SK-N-SH (cell line): ENCODE measurements around the gene AK5. TPM values are rescaled to one million over a fixed set of nuclear protein-coding genes. Genes with fewer than 3 reads are reported as not detected.
"Not testable (repeated sequence)": the region's sequence is repeated elsewhere in the genome, so short reads cannot be mapped to it uniquely, and the experiment has no call there.

Experiments used
- CTCF ChIA-PET: fragments of 300-600, 350-600 bp; formaldehyde crosslinking; extraction: SDS; loops from one replicate; lab custom pipeline; 2021; lab: Yijun Ruan, JAX
- POLR2A ChIA-PET: fragments of 350-600 bp; sonication (Branson Sonifier 250); formaldehyde crosslinking; extraction: SDS; loops from one replicate; lab custom pipeline; 2020; ENCODE audit warnings: antibody characterized with exemption, inconsistent platforms; lab: Yijun Ruan, JAX
- DNase-seq: peaks from one replicate; pipeline ENCODE4 v3.0.0; 2012
- H2AFZ ChIP-seq: fragments of 200-600 bp; sonication (generic); 2 replicates; pipeline ENCODE4 v1.8.1; 2016; ENCODE audit warnings: antibody characterized with exemption, mild to moderate bottlenecking, low read depth
- H3F3A ChIP-seq: fragments of 200-600 bp; sonication (generic); replicated peaks from 2 replicates; pipeline ENCODE3; 2016; ENCODE audit warnings: antibody characterized with exemption, mild to moderate bottlenecking; ENCODE audit not compliant: insufficient read depth
- H3K27ac ChIP-seq, 2 experiments: fragments of 200-500 bp in 1 of 2; fragments of 200-600 bp in 1 of 2; sonication (Bioruptor generic) in 1 of 2; sonication (generic), shearing (Covaris generic) in 1 of 2; 2 replicates each; pipeline versions ENCODE4 v1.5.1 to v1.6.1; 2014 to 2016; ENCODE audit warnings: low read depth in 2 of 2, inconsistent platforms in 1 of 2, low read length in 1 of 2, mild to moderate bottlenecking in 1 of 2, mixed read lengths in 1 of 2
- H3K27me3 ChIP-seq: fragments of 200-600 bp; sonication (generic), shearing (Covaris generic); 2 replicates; pipeline ENCODE4 v1.6.1; 2016; ENCODE audit warnings: mixed run types; ENCODE audit not compliant: insufficient read depth
- H3K36me3 ChIP-seq, 2 experiments: fragments of 200-500 bp in 1 of 2; fragments of 200-600 bp in 1 of 2; sonication (Bioruptor generic) in 1 of 2; sonication (generic) in 1 of 2; replicated peaks in 1 of 2; 2 replicates each; pipeline versions ENCODE3 to v1.5.1; 2014 to 2016; ENCODE audit warnings: low read length in 1 of 2, mild to moderate bottlenecking in 1 of 2; ENCODE audit not compliant: insufficient read depth in 2 of 2, control insufficient read depth in 1 of 2
- H3K4me1 ChIP-seq, 2 experiments: fragments of 200-500 bp in 1 of 2; fragments of 200-600 bp in 1 of 2; sonication (Bioruptor generic) in 1 of 2; sonication (generic), shearing (Covaris generic) in 1 of 2; 2 replicates each; pipeline versions ENCODE4 v1.5.1 to v1.6.1; 2014 to 2016; ENCODE audit warnings: low read depth in 1 of 2, low read length in 1 of 2, mixed run types in 1 of 2; ENCODE audit not compliant: insufficient read depth in 2 of 2, control insufficient read depth in 1 of 2
- H3K4me2 ChIP-seq: fragments of 200-600 bp; sonication (generic), shearing (Covaris generic); 2 replicates; pipeline ENCODE4 v1.6.1; 2017; ENCODE audit warnings: mixed run types
- H3K4me3 ChIP-seq, 2 experiments: fragments of 200-500 bp in 1 of 2; fragments of 200-600 bp in 1 of 2; sonication (Bioruptor generic) in 1 of 2; sonication (generic), shearing (Covaris generic) in 1 of 2; 2 replicates each; pipeline versions ENCODE4 v1.5.1 to v1.8.1; 2014 to 2016; ENCODE audit warnings: low read depth in 2 of 2, inconsistent platforms in 1 of 2, low read length in 1 of 2, mild to moderate bottlenecking in 1 of 2, mixed read lengths in 1 of 2, moderate library complexity in 1 of 2
- H3K79me2 ChIP-seq: fragments of 200-600 bp; sonication (generic); 2 replicates; pipeline ENCODE4 v1.8.1; 2017; ENCODE audit warnings: mild to moderate bottlenecking; ENCODE audit not compliant: insufficient read depth
- H3K9ac ChIP-seq: fragments of 200-600 bp; sonication (generic); 2 replicates; pipeline ENCODE4 v1.6.1; 2017; ENCODE audit warnings: mixed run types
- H3K9me2 ChIP-seq: fragments of 200-600 bp; sonication (generic); 2 replicates; pipeline ENCODE4 v1.6.1; 2017; ENCODE audit warnings: mixed run types
- H3K9me3 ChIP-seq: fragments of 200-600 bp; sonication (generic); 2 replicates; pipeline ENCODE4 v1.6.1; 2017; ENCODE audit warnings: mixed run types, mild to moderate bottlenecking, moderate library complexity
- H4K20me1 ChIP-seq: fragments of 200-600 bp; sonication (generic); 2 replicates; pipeline ENCODE4 v1.6.1; 2017; ENCODE audit warnings: mild to moderate bottlenecking, mixed run types; ENCODE audit not compliant: insufficient read depth
- NRF1 ChIP-seq: IDR thresholded peaks from 2 replicates; pipeline ENCODE4 v1.6.1; 2012; ENCODE audit warnings: low read depth, mild to moderate bottlenecking, low read length
- POLR2AphosphoS5 ChIP-seq: IDR thresholded peaks from 2 replicates; pipeline ENCODE4 v1.6.1; 2012; ENCODE audit warnings: low read depth, low read length
- RCOR1 ChIP-seq: fragments of 150-350 bp; IDR thresholded peaks from 2 replicates; pipeline ENCODE4 v1.6.1; 2017; ENCODE audit warnings: antibody characterized with exemption, low read length
- RFX5 ChIP-seq: IDR thresholded peaks from 2 replicates; pipeline ENCODE4 v1.6.1; 2012; ENCODE audit warnings: mild to moderate bottlenecking, improper control_type of control experiment, low read length
- SMC3 ChIP-seq: IDR thresholded peaks from 2 replicates; pipeline ENCODE4 v1.6.1; 2012; ENCODE audit warnings: low read depth, low read length, improper control_type of control experiment
- TCF12 ChIP-seq: IDR thresholded peaks from 2 replicates; pipeline ENCODE4 v1.4.0; 2012
- YY1 ChIP-seq: IDR thresholded peaks from 2 replicates; pipeline ENCODE4 v1.4.0; 2012; ENCODE audit warnings: low read depth, mild to moderate bottlenecking
- WGBS: methylation state at CpG from one replicate; pipeline ENCODE4 v1.1.6; 2017; ENCODE audit warnings: low lambda C conversion rate; 5-methylcytosine and 5-hydroxymethylcytosine counted together
- polyA plus RNA-seq, 3 experiments: library from polyadenylated mRNA; depleted of rRNA; stranded (reverse); fragments of >200 nt; gene quantifications; 2 replicates each; pipeline ENCODE4 v1.2.3, GENCODE V29; 2012
- TF ChIP-seq, protein P1 (sequence below): fragments of 150-350 bp; IDR thresholded peaks from 2 replicates; pipeline ENCODE4 v1.6.1; 2016; ENCODE audit warnings: mild to moderate bottlenecking, low read depth, low read length
- TF ChIP-seq, protein P2 (sequence below): fragments of 150-350 bp; IDR thresholded peaks from 2 replicates; pipeline ENCODE4 v1.6.1; 2017; ENCODE audit warnings: antibody characterized with exemption, low read length, low read depth, borderline replicate concordance
- TF ChIP-seq, protein P3 (sequence below): IDR thresholded peaks from 2 replicates; pipeline ENCODE4 v1.4.0; 2012; ENCODE audit warnings: low read depth, borderline replicate concordance

Gene AK5
- polyA plus RNA-seq, 1 of the 3 experiments (the other 2 are of a cell fraction) = 22.9 TPM

DNA sequence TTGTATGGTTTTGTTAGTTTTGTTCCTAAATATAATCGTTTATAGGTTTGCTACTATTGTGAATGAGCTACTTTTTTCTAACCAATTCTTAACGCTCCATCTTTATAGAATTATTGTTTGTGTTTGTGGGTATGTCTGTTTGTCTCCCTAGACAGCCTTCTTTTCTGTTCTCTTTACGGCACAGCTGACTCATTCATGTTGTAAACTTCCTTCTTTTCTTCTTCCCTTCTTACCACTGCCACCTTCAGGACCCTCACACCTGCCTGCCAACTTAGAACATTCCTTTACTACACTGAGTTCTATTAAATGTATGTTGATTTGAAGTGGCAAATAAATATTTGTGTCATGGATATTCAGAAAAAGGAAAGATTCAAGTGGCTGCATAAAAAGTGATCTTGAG lies 29.1 kb downstream of the AK5 start:
- H3K4me1 ChIP-seq = peaks cover under 1 to 2% of the 10 kb centered on the region in 2 experiments; a peak in 2 of 4 replicates
- H3K4me2 ChIP-seq = no peak overlapping the region
- DNase-seq = no peak
- WGBS = 96% methylated on average over 3 of the region's 3 CpGs
- H3K9me3 ChIP-seq = no peaks in the 10 kb centered on the region
- H3K27ac ChIP-seq = no peak overlapping the region
- H3F3A ChIP-seq = no peaks in the 10 kb centered on the region
- TF ChIP-seq RCOR1 (no peak), YY1 (no peak), RFX5 (no peak), NRF1 (no peak), POLR2AphosphoS5 (no peak), SMC3 (no peak), TCF12 (no peak)
- TF ChIP-seq, protein P1, sequence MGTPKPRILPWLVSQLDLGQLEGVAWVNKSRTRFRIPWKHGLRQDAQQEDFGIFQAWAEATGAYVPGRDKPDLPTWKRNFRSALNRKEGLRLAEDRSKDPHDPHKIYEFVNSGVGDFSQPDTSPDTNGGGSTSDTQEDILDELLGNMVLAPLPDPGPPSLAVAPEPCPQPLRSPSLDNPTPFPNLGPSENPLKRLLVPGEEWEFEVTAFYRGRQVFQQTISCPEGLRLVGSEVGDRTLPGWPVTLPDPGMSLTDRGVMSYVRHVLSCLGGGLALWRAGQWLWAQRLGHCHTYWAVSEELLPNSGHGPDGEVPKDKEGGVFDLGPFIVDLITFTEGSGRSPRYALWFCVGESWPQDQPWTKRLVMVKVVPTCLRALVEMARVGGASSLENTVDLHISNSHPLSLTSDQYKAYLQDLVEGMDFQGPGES = no peak
- TF ChIP-seq, protein P2, sequence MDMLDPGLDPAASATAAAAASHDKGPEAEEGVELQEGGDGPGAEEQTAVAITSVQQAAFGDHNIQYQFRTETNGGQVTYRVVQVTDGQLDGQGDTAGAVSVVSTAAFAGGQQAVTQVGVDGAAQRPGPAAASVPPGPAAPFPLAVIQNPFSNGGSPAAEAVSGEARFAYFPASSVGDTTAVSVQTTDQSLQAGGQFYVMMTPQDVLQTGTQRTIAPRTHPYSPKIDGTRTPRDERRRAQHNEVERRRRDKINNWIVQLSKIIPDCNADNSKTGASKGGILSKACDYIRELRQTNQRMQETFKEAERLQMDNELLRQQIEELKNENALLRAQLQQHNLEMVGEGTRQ = no peak
- TF ChIP-seq, protein P3, sequence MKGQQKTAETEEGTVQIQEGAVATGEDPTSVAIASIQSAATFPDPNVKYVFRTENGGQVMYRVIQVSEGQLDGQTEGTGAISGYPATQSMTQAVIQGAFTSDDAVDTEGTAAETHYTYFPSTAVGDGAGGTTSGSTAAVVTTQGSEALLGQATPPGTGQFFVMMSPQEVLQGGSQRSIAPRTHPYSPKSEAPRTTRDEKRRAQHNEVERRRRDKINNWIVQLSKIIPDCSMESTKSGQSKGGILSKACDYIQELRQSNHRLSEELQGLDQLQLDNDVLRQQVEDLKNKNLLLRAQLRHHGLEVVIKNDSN = no peak
- no peaks in the 10 kb centered on the region for H3K79me2 ChIP-seq
- no peak overlapping the region for H3K4me3 ChIP-seq
- H3K9ac ChIP-seq = no peak overlapping the region
- POLR2A ChIA-PET = no interaction called here
- H3K9me2 ChIP-seq = no peaks in the 10 kb centered on the region
- no peaks in the 10 kb centered on the region for H4K20me1 ChIP-seq
- H3K36me3 ChIP-seq = peaks cover 0 to 4% of the 10 kb centered on the region in 2 experiments
- no peak overlapping the region for H2AFZ ChIP-seq
- CTCF ChIA-PET = no interaction called here
- no peaks in the 10 kb centered on the region for H3K27me3 ChIP-seq

DNA sequence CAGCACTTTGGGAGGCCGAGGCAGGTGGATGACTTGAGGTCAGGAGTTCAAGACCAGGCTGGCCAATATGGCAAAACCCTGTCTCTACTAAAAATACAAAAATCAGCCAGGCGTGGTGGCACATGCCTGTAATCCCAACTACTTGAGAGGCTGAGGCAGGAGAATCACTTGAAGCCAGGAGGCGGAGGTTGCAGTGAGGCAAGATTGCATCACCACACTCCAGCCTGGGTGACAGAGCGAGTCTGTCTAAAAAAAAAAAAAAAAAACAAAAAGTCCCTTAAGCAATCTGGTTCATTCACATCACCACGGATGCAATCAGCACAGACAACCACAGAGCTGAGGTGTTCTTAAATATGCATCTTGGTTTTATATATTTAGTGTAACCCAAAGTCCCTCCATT lies 30.5 kb downstream of the AK5 start:
- H3K4me3 ChIP-seq, H3F3A ChIP-seq, H3K36me3 ChIP-seq, H3K4me2 ChIP-seq, H3K27me3 ChIP-seq, H3K4me1 ChIP-seq, H2AFZ ChIP-seq, H3K79me2 ChIP-seq, CTCF ChIA-PET, H4K20me1 ChIP-seq, H3K9ac ChIP-seq, H3K9me2 ChIP-seq, H3K9me3 ChIP-seq, H3K27ac ChIP-seq, POLR2A ChIA-PET, DNase-seq: not testable (repeated sequence)
- 92% methylated on average over 5 of the region's 5 CpGs for WGBS
